ENCODE data around the gene SEC61G.

The SEC61G gene

GRCh38 chr7:54758702-54759592 is at the start of gene SEC61G:
TSS of gene SEC61G (minus strand) at chr7:54759211. CDS start at chr7:54757588, 1,623 bp downstream.
- DNase-seq = peak; percentile 95 to 96

GRCh38 chr7:54802841-54803240 is 43.8 kb upstream of the SEC61G start:
- peak in 1 of 2 experiments; percentile 27 for DNase-seq

- no peak for DNase-seq
Measured at GRCh38 chr7:54802114-54802513, 43.1 kb upstream of the SEC61G start.

- no peak for DNase-seq
Measured at GRCh38 chr7:54799792-54800191, 40.8 kb upstream of the SEC61G start.

GRCh38 chr7:54798530-54798929 is 39.5 kb upstream of the SEC61G start:
- no peak for DNase-seq

GRCh38 chr7:54796853-54797252 is 37.8 kb upstream of the SEC61G start:
- no peak for DNase-seq

- no peak for DNase-seq
Measured at GRCh38 chr7:54796150-54796549, 37.1 kb upstream of the SEC61G start.

GRCh38 chr7:54792383-54792782 is 33.4 kb upstream of the SEC61G start:
- no peak for DNase-seq

- DNase-seq = peak; percentile 26 to 34
Measured at GRCh38 chr7:54788664-54789063, 29.7 kb upstream of the SEC61G start.

- DNase-seq = no peak
Measured at GRCh38 chr7:54785261-54785660, 26.2 kb upstream of the SEC61G start.

GRCh38 chr7:54783952-54784351 is 24.9 kb upstream of the SEC61G start:
- no peak for DNase-seq

GRCh38 chr7:54782829-54783228 is 23.8 kb upstream of the SEC61G start:
- DNase-seq = no peak

- DNase-seq = no peak
Measured at GRCh38 chr7:54782314-54782713, 23.3 kb upstream of the SEC61G start.

GRCh38 chr7:54781134-54781920 is 22.3 kb upstream of the SEC61G start:
- DNase-seq = no peak

- DNase-seq = no peak
Measured at GRCh38 chr7:54780490-54780889, 21.5 kb upstream of the SEC61G start.

- DNase-seq = no peak
Measured at GRCh38 chr7:54778696-54779540, 19.9 kb upstream of the SEC61G start.

- no peak for DNase-seq
Measured at GRCh38 chr7:54778166-54778565, 19.2 kb upstream of the SEC61G start.

- DNase-seq = no peak
Measured at GRCh38 chr7:54774785-54775740, 16.1 kb upstream of the SEC61G start.

- DNase-seq = peak; percentile 74 to 80
Measured at GRCh38 chr7:54773472-54774399, 14.7 kb upstream of the SEC61G start.

- no peak for DNase-seq
Measured at GRCh38 chr7:54769203-54769602, 10.2 kb upstream of the SEC61G start.

- no peak for DNase-seq
Measured at GRCh38 chr7:54764861-54765260, 5.8 kb upstream of the SEC61G start.
